GM19468 (cell line): ENCODE data around the gene TMEM33.
A peak's percentile ranks its signal among the peaks of the same experiment; 100 is the strongest.
"Not testable (repeated sequence)": the region's sequence is repeated elsewhere in the genome, so short reads cannot be mapped to it uniquely, and the experiment has no call there.

Source experiments
- ATAC-seq: cut with Tn5 transposase; IDR thresholded peaks from one replicate; pipeline ENCODE4 v1.9.1; 2021; ENCODE audit warnings: mild to moderate bottlenecking, moderate library complexity, moderate number of reproducible peaks; ENCODE audit not compliant: unreplicated experiment; ENCODE audit errors: extremely low read depth

Gene TMEM33, protein sequence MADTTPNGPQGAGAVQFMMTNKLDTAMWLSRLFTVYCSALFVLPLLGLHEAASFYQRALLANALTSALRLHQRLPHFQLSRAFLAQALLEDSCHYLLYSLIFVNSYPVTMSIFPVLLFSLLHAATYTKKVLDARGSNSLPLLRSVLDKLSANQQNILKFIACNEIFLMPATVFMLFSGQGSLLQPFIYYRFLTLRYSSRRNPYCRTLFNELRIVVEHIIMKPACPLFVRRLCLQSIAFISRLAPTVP

DNA sequence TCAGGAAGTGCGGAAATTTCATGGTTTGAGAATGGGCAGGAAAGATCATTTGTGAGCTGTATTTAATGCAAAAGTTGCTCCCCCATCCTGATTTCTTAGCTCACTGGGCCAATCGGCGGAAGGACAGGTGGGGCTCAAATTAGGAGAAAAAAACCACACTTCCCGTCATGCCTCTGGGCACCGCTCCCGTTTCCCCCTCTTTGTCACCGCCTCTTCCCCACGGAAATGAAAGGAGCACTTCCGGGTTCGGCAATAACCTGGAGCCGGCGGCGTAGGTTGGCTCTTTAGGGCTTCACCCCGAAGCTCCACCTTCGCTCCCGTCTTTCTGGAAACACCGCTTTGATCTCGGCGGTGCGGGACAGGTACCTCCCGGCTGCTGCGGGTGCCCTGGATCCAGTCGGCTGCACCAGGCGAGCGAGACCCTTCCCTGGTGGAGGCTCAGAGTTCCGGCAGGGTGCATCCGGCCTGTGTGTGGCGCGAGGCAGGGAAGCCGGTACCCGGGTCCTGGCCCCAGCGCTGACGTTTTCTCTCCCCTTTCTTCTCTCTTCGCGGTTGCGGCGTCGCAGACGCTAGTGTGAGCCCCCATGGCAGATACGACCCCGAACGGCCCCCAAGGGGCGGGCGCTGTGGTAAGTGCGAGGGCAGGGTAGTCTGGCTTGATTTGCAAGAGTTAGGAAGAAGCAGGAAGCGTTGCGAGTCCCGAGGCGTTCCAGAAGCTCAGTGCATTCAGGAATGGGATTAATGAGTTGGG lies at the start of gene TMEM33:
Gene TMEM33 (plus strand): TSS at position 529 of the 751 bp plus-strand sequence. CDS start 56 bp downstream, at position 585.
- ATAC-seq = peak; percentile 80

DNA sequence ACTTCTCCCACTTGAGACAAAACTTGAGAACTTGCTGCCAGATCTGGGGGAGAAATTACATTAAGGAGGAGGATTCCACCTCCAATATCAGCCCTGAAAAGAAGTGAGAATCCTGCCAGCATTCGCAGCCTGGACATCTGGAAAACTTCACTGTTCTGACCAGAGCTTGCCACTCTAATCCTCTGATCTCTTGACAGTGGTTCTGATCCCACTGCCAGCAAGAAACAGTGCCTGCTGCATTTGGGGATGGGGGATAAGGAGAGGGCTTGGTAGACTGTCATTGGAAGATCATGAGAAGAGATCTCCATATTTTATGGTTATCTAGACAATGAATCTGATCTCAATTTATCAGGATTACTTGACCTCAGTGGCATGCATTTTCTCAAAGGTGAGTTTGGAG lies 49.8 kb upstream of the TMEM33 start:
- ATAC-seq = no peak

DNA sequence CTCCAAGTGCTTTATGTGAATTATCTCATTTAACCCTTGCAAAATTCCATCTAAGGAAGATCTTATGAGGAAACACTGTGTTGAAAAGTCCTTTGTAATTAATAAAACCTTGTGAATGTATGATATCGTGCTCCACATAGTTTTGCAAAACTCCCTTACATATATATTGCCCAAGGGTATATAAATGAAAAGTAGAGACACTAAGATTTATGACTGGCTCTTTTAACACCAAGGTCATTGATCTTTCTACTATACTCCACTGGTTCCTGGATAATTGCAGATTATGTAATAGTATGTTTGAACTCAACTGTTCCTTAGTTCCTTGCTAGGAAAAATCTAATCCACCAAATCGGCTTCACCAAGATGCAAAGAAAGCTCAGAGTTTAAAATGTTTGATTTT lies 48.0 kb upstream of the TMEM33 start:
- ATAC-seq = no peak

DNA sequence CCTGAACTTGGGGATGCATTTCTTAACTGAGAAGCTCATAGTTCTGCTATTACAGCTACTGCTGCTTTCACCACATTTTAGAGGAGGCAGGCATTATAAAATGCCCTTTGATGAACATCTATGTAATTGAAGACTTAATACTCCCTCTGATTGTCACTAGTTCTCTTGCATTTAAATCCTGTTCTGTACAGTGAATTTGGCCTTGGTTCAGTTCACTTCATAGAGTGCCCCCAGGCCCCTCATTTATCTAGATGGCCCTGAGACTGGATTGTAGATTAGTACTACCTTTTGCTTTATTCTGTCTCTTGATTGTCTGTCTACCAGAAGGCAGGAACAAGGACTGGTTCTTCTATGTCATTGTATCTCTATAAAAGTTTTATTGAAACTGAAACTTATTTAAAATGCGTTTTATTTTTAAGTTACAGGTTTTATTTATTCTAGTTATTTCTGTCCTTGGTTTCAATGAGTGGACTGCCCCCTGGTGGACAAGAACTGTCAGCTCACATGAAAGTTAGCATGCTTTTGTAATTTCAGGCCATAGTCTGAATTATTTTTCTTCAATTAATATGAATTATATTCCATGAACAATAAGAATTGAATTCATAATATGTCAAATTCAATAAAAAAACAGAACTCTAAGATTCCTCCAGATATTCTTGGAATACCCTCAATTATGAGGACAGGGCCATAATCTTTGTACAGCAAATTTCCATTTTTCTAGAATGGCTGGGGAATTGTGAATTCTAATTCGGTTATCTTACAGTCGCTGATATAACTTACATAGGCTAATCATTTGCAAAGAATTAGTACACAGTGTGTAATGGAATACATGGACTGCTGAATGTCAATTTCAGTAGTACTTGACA lies 47.2 kb upstream of the TMEM33 start:
- no peak for ATAC-seq

DNA sequence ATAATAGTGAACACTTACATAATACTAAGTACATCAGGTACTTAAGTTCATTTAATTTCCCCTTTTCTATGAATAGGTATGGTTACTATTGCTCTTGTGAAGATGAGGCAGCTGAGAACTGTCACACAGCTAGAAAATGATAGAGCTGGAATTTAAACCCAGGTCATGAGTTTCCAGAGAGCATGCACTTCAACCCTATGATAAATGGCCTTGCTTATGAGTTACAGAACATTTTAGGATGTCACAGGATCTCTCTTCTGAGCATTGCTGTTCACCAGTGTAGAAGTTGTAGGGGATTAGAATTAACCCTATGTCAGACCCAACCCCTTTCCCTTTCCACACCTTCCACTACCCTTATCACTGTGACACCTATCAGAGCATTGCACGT lies 46.5 kb upstream of the TMEM33 start:
- no peak for ATAC-seq

DNA sequence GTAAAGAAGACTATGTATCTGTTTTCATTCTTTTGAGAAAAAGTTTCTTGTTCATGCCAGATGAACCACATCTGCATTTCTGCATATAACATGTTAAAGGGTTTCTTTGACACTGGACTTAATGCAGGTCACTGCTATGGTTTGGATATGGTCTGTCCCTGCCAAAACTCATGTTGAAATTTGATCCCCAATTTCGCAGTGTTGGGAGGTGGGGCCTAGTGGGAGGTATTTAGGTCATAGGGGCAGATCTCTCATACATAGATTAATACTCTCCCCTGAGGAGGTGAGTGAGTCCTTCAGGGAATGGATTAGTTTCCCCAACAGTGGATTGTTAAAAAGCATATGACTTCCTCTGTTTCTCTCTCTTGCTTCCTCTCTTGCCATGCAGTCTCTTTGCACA lies 45.9 kb upstream of the TMEM33 start:
- no peak for ATAC-seq

DNA sequence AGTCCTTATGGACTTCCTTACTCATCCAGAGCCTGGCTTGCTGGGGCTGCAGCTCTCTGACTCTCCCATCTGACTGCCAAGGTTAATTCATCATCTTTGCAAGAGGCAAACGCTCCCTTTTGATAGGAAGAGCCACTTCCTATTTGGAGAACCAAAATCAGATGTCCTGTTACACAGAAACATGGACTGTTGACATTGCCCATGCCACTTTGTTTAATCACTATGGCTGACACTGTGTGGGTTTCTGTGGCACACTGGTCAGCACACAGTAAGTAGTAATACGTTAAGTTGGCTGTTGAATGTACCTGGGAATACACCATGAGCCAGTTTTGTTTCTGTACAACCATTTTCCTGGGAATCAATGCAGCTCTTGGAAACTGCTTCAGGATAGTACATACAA lies 45.1 kb upstream of the TMEM33 start:
- ATAC-seq = no peak

DNA sequence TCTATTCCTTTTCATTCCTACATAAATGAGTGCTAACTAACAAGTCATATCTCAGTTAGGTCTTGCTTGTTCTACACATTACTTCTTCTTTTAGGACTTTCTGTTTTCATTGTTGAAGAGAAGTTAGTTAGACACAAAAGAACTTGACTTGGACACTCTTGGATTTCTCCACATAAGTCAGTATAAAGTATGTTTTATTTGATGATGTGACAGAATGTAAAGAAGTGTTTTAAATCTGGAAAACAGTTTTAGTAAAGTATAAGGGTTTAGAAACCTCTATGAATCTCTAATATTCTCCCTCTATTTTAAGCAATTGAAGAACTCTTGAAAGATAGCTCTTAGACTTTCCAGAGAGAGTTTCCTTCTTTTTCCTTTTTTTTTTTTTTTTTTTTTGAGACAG lies 38.6 kb upstream of the TMEM33 start:
- no peak for ATAC-seq

DNA sequence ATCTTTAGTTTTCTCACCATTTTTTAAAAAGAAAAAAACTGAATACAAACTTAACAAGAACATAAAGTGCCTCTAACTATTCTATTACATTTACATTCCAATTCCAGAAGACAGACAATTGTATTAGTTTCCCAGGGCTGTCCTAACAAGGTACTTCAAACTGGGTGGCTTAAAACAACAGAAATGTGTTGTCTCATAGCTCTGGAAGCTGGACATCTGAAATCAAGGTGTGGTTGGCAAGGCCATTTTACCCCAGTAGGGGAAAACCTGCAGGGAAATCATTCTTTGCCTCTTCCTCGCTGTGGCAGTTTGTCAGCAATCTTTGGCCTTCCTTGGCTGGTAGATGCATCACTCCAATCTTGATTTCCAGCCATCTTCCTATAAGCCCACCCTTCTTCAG lies 37.5 kb upstream of the TMEM33 start:
- ATAC-seq = no peak

DNA sequence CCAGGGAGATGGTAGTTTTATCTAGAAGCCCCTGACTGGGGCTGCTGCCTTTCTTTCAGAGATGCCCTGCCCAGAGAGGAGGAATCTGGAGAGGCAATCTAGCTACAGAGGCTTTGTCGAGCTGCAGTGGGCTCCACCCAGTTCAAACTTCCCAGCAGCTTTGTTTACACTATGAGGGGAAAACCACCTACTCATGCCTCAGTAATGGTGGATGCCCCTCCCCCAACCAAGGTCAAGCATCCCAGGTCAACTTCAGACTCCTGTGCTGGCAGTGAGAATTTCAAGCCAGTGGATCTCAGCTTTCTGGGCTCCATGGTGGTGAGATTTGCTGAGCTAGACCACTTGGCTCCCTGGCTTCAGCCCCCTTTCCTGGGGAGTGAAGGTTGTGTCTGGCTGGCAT lies 26.1 kb upstream of the TMEM33 start:
- ATAC-seq = not testable (repeated sequence)

DNA sequence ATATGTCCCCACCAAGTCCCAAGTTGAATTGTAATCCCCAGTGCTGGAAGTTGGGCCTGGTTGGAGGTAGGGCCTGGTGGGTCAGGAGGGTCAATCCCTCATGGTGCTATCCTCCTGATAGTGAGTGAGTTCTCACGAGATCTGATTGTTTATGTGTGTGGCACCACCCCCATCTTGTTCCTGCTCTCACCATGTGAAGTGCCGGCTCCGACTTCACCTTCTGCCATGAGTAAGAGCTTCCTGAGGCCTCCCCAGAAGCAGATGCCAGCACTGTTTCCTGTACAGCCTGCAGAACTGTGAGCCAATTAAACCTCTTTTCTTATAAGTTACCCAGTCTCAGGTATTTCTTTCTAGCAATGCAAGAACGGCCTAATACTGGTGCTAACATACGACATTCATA lies 22.7 kb upstream of the TMEM33 start:
- ATAC-seq = no peak

DNA sequence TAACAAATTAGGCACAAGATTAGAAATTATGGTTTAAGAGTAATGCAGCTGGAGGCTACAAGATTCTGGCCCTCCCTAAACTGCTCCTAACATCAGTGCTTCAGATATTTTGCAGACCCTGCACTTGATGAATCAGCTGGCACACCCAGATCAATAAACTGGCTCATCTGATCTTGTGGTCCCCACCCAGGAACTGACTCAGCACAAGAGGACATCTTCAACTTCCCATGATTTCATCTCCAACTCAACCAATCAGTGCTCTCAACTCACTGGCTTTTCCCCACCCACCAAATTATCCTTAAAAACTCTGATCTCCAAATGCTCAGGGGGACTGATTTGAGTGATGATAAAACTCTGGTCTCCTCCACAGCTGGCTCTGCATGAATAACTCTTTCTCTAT lies 21.7 kb upstream of the TMEM33 start:
- ATAC-seq = no peak

DNA sequence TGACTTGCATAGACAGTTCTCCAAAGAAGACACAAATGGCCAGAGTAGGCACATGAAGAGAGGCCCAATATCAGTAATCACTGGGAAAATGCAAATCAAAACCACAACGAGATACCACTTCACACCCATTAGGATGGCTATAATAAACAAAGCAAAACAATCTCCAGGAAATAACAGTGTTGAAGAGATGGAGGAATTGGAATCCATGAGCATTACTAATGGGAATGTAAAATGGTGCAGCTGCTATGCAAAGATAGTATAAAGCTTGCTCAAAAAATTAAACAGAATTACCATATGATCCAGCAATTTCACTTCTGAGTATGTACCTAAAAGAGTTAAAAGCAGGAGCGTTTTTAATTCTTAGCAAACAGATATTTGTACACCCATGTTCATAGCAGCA lies 17.0 kb upstream of the TMEM33 start:
- ATAC-seq = no peak

DNA sequence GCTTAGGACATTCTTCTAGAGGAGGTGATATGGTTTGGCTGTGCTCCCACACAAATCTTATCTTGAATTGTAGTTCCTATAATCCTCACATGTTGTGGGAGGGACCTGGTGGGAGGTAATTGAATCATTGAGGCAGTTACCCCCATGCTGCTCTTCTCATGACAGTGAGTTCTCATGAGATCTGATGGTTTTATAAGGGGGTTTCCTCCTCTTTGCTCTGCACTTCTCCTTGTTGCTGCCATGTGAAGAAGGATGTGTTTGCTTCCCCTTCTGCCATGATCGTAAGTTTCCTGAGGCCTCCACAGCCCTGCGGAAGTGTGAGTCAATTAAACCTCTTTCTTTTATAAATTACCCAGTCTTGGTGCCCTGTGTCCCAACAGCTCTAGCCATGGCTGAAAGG lies 14.8 kb upstream of the TMEM33 start:
- ATAC-seq = not testable (repeated sequence)

DNA sequence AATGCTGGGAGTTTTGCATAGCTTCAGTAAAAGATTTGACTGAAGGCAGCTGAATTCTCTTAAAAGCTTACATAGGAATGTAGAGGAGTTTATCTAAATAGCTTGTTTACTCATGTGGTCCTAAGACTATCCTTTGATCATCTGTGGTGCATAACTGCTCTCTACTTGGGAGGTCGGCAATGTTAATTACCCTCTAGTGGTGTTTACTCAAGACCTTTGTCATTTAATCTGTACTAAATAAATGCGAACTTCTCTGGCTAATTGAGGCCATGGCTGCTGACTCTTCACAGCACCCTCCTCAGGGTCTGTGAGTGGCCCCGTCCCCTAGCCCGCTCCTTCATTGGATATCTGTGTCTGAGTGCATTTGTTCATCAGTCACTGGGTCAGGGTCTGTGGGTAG lies 13.8 kb upstream of the TMEM33 start:
- no peak for ATAC-seq

DNA sequence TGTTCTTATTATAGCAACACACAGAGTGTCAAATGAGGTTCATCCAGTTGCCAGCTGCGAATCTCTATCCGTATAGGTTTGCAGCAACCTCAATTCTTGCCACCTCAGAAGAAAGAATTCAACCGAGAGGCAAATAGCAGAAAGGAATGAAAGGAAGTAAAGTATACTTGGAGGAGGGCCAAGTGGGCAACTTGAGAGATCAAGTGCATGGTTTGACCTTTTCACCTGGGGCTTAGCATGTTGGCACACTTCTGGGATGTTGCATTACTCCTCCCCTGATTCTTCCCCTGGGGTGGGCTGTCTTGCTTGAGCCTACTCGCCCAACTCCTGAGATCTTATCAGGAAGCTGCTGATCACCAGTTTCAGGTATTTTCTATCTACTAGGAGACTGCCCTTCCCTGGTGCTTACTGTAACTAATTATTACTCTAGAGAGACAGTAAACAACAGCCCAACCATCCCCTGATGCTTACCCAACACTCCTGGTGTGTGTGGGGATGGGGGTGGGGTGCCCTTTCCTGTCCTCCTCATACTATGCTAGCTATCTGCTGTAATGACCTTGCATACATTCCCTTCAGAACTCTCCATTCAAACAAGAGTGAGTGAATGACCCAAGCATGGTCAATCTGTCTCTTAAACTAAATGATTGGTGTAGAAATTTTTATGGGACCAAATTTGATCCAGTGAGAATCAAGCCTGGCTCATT lies 7.3 kb upstream of the TMEM33 start:
- ATAC-seq = no peak

DNA sequence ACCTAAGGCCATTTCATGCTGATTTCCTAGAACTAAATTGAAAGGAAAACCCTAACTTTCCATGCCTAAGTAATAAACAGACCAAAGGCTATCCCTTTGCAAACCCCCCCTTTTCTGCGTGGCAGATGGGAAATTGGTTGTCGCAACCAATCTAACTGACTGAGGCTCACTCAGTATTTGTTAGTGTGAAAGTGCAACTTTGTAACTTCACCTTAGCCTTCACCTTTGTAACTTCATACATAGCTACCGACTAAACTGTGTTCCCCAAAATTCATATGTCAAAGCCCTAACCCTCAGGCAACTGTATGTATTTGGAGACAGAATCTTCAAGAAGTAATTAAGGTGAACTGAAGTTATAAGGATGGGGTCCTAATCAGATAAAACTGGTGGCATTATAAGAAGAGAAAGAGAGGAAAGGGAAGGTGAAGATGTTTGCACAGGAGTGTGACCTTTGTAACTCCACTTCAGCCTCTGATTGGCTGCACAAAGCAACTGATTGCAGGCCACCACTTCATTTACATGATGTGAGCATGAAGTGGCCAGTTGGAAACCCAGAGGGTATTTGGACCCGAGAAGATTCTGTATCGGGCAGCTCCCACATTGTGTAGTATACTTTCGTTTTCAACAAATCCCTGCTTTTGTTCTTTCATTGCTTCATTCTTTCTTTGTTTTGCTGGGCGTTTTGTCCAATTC lies 4.9 kb upstream of the TMEM33 start:
- ATAC-seq = no peak

DNA sequence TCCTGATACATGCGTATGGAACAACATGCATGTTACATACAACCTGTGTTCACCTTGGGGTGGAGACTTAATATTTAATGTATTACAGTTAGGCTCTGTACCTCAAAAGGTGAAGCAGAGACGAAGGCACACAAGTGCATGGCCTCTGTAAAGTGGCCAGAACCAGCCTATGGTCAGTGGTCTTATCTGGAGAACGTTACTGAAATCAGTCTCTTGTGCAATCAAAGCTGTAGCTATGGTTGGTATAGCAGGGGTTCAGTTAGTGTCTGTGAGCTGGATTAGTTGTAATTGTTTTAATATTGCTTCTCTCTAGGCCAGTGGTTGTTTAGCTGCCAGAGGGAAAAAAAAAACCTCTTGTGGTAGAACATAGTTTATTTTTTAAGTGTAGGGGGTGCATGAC lies 2.2 kb upstream of the TMEM33 start:
- ATAC-seq = no peak

DNA sequence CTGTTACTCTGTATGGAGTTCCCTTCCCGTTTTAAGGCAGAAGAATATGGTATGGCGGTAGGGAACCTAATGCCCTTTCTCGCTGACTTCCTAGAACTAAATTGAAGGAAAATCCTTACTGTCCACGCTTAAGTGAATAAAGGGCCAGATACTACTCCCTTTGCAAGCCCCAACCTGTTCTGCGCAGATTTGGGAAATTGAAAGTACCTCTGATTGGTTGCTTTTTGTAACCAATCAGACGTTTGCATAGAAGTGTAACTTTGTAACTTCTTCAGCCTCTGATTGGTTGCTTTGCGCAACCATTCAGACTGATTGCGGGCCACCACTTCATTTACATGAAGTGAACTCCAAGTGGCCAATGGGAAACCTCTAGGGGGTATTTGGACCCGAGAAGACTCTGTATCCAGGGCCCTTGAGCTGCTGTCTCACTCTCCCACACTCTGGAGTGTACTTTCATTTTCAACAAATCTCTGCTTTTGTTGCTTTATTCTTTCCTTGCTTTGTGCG lies 1.2 kb upstream of the TMEM33 start:
- ATAC-seq = no peak

DNA sequence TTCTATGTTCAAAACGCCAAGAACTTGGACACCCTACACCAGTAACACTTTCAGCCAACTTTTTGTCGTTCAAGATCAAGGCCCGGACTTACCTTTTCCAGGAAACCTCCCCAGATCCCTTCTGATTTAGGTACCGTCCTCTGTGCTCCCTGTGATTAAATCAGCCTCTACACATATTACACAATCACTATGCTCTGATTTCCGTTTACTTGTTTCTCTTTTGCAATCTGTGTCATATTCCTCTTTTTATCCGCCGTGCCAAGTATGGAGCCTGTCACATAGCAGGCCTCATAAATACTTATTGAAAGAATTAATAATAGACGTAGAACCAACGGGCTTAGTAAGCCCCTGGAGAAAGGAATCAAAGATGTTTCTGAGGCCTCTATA lies 722 bp upstream of the TMEM33 start:
- ATAC-seq = no peak
